SK-N-SH (cell line): ENCODE measurements around the gene NTM. TPM values are rescaled to one million over a fixed set of nuclear protein-coding genes. Genes with fewer than 3 reads are reported as not detected.

Source experiments
- CTCF ChIA-PET: fragments of 300-600, 350-600 bp; formaldehyde crosslinking; extraction: SDS; loops from one replicate; lab custom pipeline; 2021; lab: Yijun Ruan, JAX
- POLR2A ChIA-PET: fragments of 350-600 bp; sonication (Branson Sonifier 250); formaldehyde crosslinking; extraction: SDS; loops from one replicate; lab custom pipeline; 2020; ENCODE audit warnings: antibody characterized with exemption, inconsistent platforms; lab: Yijun Ruan, JAX
- DNase-seq: peaks from one replicate; pipeline ENCODE4 v3.0.0; 2012
- H2AFZ ChIP-seq: fragments of 200-600 bp; sonication (generic); 2 replicates; pipeline ENCODE4 v1.8.1; 2016; ENCODE audit warnings: antibody characterized with exemption, mild to moderate bottlenecking, low read depth
- H3F3A ChIP-seq: fragments of 200-600 bp; sonication (generic); replicated peaks from 2 replicates; pipeline ENCODE3; 2016; ENCODE audit warnings: antibody characterized with exemption, mild to moderate bottlenecking; ENCODE audit not compliant: insufficient read depth
- H3K27ac ChIP-seq, 2 experiments: fragments of 200-500 bp in 1 of 2; fragments of 200-600 bp in 1 of 2; sonication (Bioruptor generic) in 1 of 2; sonication (generic), shearing (Covaris generic) in 1 of 2; 2 replicates each; pipeline versions ENCODE4 v1.5.1 to v1.6.1; 2014 to 2016; ENCODE audit warnings: low read depth in 2 of 2, inconsistent platforms in 1 of 2, low read length in 1 of 2, mild to moderate bottlenecking in 1 of 2, mixed read lengths in 1 of 2
- H3K27me3 ChIP-seq: fragments of 200-600 bp; sonication (generic), shearing (Covaris generic); 2 replicates; pipeline ENCODE4 v1.6.1; 2016; ENCODE audit warnings: mixed run types; ENCODE audit not compliant: insufficient read depth
- H3K36me3 ChIP-seq, 2 experiments: fragments of 200-500 bp in 1 of 2; fragments of 200-600 bp in 1 of 2; sonication (Bioruptor generic) in 1 of 2; sonication (generic) in 1 of 2; replicated peaks in 1 of 2; 2 replicates each; pipeline versions ENCODE3 to v1.5.1; 2014 to 2016; ENCODE audit warnings: low read length in 1 of 2, mild to moderate bottlenecking in 1 of 2; ENCODE audit not compliant: insufficient read depth in 2 of 2, control insufficient read depth in 1 of 2
- H3K4me1 ChIP-seq, 2 experiments: fragments of 200-500 bp in 1 of 2; fragments of 200-600 bp in 1 of 2; sonication (Bioruptor generic) in 1 of 2; sonication (generic), shearing (Covaris generic) in 1 of 2; 2 replicates each; pipeline versions ENCODE4 v1.5.1 to v1.6.1; 2014 to 2016; ENCODE audit warnings: low read depth in 1 of 2, low read length in 1 of 2, mixed run types in 1 of 2; ENCODE audit not compliant: insufficient read depth in 2 of 2, control insufficient read depth in 1 of 2
- H3K4me2 ChIP-seq: fragments of 200-600 bp; sonication (generic), shearing (Covaris generic); 2 replicates; pipeline ENCODE4 v1.6.1; 2017; ENCODE audit warnings: mixed run types
- H3K4me3 ChIP-seq, 2 experiments: fragments of 200-500 bp in 1 of 2; fragments of 200-600 bp in 1 of 2; sonication (Bioruptor generic) in 1 of 2; sonication (generic), shearing (Covaris generic) in 1 of 2; 2 replicates each; pipeline versions ENCODE4 v1.5.1 to v1.8.1; 2014 to 2016; ENCODE audit warnings: low read depth in 2 of 2, inconsistent platforms in 1 of 2, low read length in 1 of 2, mild to moderate bottlenecking in 1 of 2, mixed read lengths in 1 of 2, moderate library complexity in 1 of 2
- H3K79me2 ChIP-seq: fragments of 200-600 bp; sonication (generic); 2 replicates; pipeline ENCODE4 v1.8.1; 2017; ENCODE audit warnings: mild to moderate bottlenecking; ENCODE audit not compliant: insufficient read depth
- H3K9ac ChIP-seq: fragments of 200-600 bp; sonication (generic); 2 replicates; pipeline ENCODE4 v1.6.1; 2017; ENCODE audit warnings: mixed run types
- H3K9me2 ChIP-seq: fragments of 200-600 bp; sonication (generic); 2 replicates; pipeline ENCODE4 v1.6.1; 2017; ENCODE audit warnings: mixed run types
- H3K9me3 ChIP-seq: fragments of 200-600 bp; sonication (generic); 2 replicates; pipeline ENCODE4 v1.6.1; 2017; ENCODE audit warnings: mixed run types, mild to moderate bottlenecking, moderate library complexity
- H4K20me1 ChIP-seq: fragments of 200-600 bp; sonication (generic); 2 replicates; pipeline ENCODE4 v1.6.1; 2017; ENCODE audit warnings: mild to moderate bottlenecking, mixed run types; ENCODE audit not compliant: insufficient read depth
- EP300 ChIP-seq, 2 experiments: IDR thresholded peaks; 2 replicates each; pipeline versions ENCODE4 v1.4.0 to v1.6.1; 2012; ENCODE audit warnings: borderline replicate concordance in 1 of 2, low read depth in 1 of 2, low read length in 1 of 2
- EZH2phosphoT487 ChIP-seq: fragments of 200-600 bp; sonication (generic); IDR thresholded peaks from 2 replicates; pipeline ENCODE4 v1.6.1; 2017; ENCODE audit warnings: low read depth, mixed run types, mild to moderate bottlenecking, antibody characterized with exemption, moderate library complexity, borderline replicate concordance
- FOSL2 ChIP-seq: IDR thresholded peaks from 2 replicates; pipeline ENCODE4 v1.4.0; 2012; ENCODE audit warnings: low read depth, mild to moderate bottlenecking, moderate library complexity, borderline replicate concordance
- GABPA ChIP-seq: IDR thresholded peaks from 2 replicates; pipeline ENCODE4 v1.4.0; 2012; ENCODE audit warnings: low read depth, mild to moderate bottlenecking
- GATA2 ChIP-seq: sonication (generic); formaldehyde crosslinking; IDR thresholded peaks from 2 replicates; pipeline ENCODE4 v1.5.0; 2020; ENCODE audit warnings: mild to moderate bottlenecking, missing genetic modification reagents
- JUND ChIP-seq: IDR thresholded peaks from 2 replicates; pipeline ENCODE4 v1.4.0; 2012
- MEF2A ChIP-seq: IDR thresholded peaks from 2 replicates; pipeline ENCODE4 v1.4.0; 2012; ENCODE audit warnings: low read depth, borderline replicate concordance
- NFIC ChIP-seq: IDR thresholded peaks from 2 replicates; pipeline ENCODE4 v1.4.0; 2012; ENCODE audit warnings: borderline replicate concordance
- RCOR1 ChIP-seq: fragments of 150-350 bp; IDR thresholded peaks from 2 replicates; pipeline ENCODE4 v1.6.1; 2017; ENCODE audit warnings: antibody characterized with exemption, low read length
- RFX5 ChIP-seq: IDR thresholded peaks from 2 replicates; pipeline ENCODE4 v1.6.1; 2012; ENCODE audit warnings: mild to moderate bottlenecking, improper control_type of control experiment, low read length
- TAF1 ChIP-seq: IDR thresholded peaks from 2 replicates; pipeline ENCODE4 v1.6.1; 2012; ENCODE audit warnings: low read depth, mild to moderate bottlenecking, low read length, moderate library complexity, borderline replicate concordance
- TCF12 ChIP-seq: IDR thresholded peaks from 2 replicates; pipeline ENCODE4 v1.4.0; 2012
- TEAD4 ChIP-seq: IDR thresholded peaks from 2 replicates; pipeline ENCODE4 v1.4.0; 2012; ENCODE audit warnings: mild to moderate bottlenecking, borderline replicate concordance; ENCODE audit not compliant: insufficient read depth
- WGBS: methylation state at CpG from one replicate; pipeline ENCODE4 v1.1.6; 2017; ENCODE audit warnings: low lambda C conversion rate; 5-methylcytosine and 5-hydroxymethylcytosine counted together
- polyA plus RNA-seq, 3 experiments: library from polyadenylated mRNA; depleted of rRNA; stranded (reverse); fragments of >200 nt; gene quantifications; 2 replicates each; pipeline ENCODE4 v1.2.3, GENCODE V29; 2012
- TF ChIP-seq, protein P1 (sequence below): fragments of 200-600 bp; sonication (generic); IDR thresholded peaks from 2 replicates; pipeline ENCODE4 v1.6.1; 2017; ENCODE audit warnings: antibody characterized with exemption, mild to moderate bottlenecking, moderate library complexity
- TF ChIP-seq, protein P2 (sequence below): IDR thresholded peaks from 2 replicates; pipeline ENCODE4 v1.6.1; 2012; ENCODE audit warnings: mild to moderate bottlenecking, low read depth, low read length, moderate library complexity
- TF ChIP-seq, protein P3 (sequence below): IDR thresholded peaks from 2 replicates; pipeline ENCODE4 v1.4.0; 2012; ENCODE audit warnings: low read depth
- TF ChIP-seq, protein P4 (sequence below): IDR thresholded peaks from 2 replicates; pipeline ENCODE4 v1.4.0; 2012; ENCODE audit warnings: low read depth, borderline replicate concordance
- TF ChIP-seq, protein P5 (sequence below): fragments of 150-350 bp; IDR thresholded peaks from 2 replicates; pipeline ENCODE4 v1.6.1; 2017; ENCODE audit warnings: antibody characterized with exemption, low read length, low read depth, borderline replicate concordance

Gene NTM
- polyA plus RNA-seq, 1 of the 3 experiments (the other 2 are of a cell fraction) = 20.0 TPM

DNA sequence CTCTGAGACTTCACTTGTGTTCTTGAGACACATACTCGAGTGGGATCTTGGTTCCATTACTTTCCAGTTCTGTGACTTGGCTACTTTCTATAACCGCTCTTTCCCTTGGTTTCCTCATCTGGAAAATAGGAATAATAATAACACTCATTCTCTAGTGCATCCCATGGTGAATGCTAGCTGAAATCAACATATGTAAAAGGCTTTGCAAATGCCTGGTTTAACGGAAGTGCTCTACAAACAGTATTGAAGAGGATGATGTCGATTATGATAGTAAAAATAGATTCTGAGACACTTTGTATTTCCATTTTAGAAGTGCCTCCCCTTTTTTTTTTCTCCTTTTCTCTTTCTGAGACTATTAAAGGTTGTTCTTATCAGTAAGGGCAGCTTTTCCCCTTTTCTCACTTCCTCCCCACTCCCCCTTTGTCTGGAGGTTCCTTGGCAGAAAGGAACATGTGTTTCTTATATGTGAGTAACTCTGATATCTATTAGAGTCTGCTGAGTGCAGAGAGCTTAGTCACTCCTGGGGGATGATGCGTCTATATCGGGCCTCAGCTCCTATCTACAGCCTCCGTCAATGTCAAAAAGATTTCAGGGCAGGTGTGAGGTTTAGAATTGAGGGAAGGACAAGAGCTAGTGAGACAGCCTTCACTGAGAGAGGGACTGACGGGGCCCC lies 489.3 kb downstream of the NTM start (continued):
- TF ChIP-seq, protein P1, sequence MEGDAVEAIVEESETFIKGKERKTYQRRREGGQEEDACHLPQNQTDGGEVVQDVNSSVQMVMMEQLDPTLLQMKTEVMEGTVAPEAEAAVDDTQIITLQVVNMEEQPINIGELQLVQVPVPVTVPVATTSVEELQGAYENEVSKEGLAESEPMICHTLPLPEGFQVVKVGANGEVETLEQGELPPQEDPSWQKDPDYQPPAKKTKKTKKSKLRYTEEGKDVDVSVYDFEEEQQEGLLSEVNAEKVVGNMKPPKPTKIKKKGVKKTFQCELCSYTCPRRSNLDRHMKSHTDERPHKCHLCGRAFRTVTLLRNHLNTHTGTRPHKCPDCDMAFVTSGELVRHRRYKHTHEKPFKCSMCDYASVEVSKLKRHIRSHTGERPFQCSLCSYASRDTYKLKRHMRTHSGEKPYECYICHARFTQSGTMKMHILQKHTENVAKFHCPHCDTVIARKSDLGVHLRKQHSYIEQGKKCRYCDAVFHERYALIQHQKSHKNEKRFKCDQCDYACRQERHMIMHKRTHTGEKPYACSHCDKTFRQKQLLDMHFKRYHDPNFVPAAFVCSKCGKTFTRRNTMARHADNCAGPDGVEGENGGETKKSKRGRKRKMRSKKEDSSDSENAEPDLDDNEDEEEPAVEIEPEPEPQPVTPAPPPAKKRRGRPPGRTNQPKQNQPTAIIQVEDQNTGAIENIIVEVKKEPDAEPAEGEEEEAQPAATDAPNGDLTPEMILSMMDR = no peak
- TF ChIP-seq TAF1 = no peak
- TF ChIP-seq MEF2A = no peak
- no peak for TF ChIP-seq RFX5
- TF ChIP-seq, protein P2, sequence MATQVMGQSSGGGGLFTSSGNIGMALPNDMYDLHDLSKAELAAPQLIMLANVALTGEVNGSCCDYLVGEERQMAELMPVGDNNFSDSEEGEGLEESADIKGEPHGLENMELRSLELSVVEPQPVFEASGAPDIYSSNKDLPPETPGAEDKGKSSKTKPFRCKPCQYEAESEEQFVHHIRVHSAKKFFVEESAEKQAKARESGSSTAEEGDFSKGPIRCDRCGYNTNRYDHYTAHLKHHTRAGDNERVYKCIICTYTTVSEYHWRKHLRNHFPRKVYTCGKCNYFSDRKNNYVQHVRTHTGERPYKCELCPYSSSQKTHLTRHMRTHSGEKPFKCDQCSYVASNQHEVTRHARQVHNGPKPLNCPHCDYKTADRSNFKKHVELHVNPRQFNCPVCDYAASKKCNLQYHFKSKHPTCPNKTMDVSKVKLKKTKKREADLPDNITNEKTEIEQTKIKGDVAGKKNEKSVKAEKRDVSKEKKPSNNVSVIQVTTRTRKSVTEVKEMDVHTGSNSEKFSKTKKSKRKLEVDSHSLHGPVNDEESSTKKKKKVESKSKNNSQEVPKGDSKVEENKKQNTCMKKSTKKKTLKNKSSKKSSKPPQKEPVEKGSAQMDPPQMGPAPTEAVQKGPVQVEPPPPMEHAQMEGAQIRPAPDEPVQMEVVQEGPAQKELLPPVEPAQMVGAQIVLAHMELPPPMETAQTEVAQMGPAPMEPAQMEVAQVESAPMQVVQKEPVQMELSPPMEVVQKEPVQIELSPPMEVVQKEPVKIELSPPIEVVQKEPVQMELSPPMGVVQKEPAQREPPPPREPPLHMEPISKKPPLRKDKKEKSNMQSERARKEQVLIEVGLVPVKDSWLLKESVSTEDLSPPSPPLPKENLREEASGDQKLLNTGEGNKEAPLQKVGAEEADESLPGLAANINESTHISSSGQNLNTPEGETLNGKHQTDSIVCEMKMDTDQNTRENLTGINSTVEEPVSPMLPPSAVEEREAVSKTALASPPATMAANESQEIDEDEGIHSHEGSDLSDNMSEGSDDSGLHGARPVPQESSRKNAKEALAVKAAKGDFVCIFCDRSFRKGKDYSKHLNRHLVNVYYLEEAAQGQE = no peak
- TF ChIP-seq TCF12 = peak; percentile 88
- TF ChIP-seq TEAD4 = no peak
- no peak for TF ChIP-seq RCOR1
- TF ChIP-seq, protein P3, sequence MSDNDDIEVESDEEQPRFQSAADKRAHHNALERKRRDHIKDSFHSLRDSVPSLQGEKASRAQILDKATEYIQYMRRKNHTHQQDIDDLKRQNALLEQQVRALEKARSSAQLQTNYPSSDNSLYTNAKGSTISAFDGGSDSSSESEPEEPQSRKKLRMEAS = peak; percentile 54; the same call in 1 of the 2 replicates
- no peak for TF ChIP-seq GABPA
- TF ChIP-seq, protein P4, sequence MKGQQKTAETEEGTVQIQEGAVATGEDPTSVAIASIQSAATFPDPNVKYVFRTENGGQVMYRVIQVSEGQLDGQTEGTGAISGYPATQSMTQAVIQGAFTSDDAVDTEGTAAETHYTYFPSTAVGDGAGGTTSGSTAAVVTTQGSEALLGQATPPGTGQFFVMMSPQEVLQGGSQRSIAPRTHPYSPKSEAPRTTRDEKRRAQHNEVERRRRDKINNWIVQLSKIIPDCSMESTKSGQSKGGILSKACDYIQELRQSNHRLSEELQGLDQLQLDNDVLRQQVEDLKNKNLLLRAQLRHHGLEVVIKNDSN = no peak
- no peak for TF ChIP-seq GATA2
- TF ChIP-seq EZH2phosphoT487 = no peak
- TF ChIP-seq JUND = no peak; the same call in 1 of the 2 replicates
- TF ChIP-seq, all 33 proteins: peak for 5

DNA sequence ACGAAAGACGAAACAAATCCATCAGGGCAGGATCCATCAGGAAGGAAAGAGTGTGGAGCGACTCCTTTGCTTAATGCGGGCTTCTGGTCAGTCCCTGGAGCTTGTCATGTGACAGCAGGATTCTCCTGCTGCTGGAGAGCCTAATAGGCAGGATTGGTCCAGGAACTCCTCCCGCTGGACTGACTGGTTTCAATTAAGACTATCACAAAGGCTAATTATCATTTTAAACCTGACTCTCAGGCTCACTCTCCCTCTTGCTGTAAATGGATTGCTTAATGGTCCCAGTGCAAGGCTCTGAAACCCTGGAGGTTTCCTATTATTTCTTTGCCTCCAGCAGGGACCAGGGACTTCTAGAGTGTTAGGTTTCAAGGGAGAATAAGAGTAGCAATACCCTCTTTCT lies 493.8 kb downstream of the NTM start:
- Histone ChIP-seq H3K4me1 (peaks cover 10 to 14% of the 10 kb centered on the region in 2 experiments; a peak in 3 of 4 replicates), H4K20me1 (no peaks in the 10 kb centered on the region), H2AFZ (no peak overlapping the region), H3F3A (peaks cover 4% of the 10 kb centered on the region), H3K4me2 (no peak overlapping the region), H3K27me3 (no peaks in the 10 kb centered on the region), H3K79me2 (no peaks in the 10 kb centered on the region), H3K36me3 (no peaks in the 10 kb centered on the region), H3K4me3 (no peak overlapping the region), H3K27ac (peak overlapping the region in 1 of 2 experiments; percentile 29; a peak in 1 of 4 replicates), H3K9ac (no peak overlapping the region), H3K9me2 (no peaks in the 10 kb centered on the region), H3K9me3 (no peaks in the 10 kb centered on the region)
- ChIA-PET POLR2A (no interaction called here), CTCF (interaction anchor here (1.1 to 1.7 kb wide), 8 partner anchors 11 to 538 kb away, joined by 3 to 9 read pairs (median 6); no protein-coding TSS in a partner anchor)
- WGBS = 62% methylated on average over 5 of the region's 5 CpGs
- peak; percentile 72 for DNase-seq
- TF ChIP-seq NFIC (no peak), RCOR1 (peak; percentile 80), EP300 (IDR thresholded peaks at IDR 0.05; ENCODE audit: borderline replicate concordance in 1 of 2, low read depth in 1 of 2, low read length in 1 of 2) (peak in 1 of 2 experiments; percentile 68; a peak in 1 of 4 replicates), TCF12 (peak; percentile 18; the same call in 1 of the 2 replicates), GATA2 (peak; percentile 61; the same call in 1 of the 2 replicates), MEF2A (no peak), FOSL2 (no peak)
- TF ChIP-seq, protein P3 = no peak
- TF ChIP-seq, protein P4 = peak; percentile 29; the same call in 1 of the 2 replicates
- TF ChIP-seq, protein P5, sequence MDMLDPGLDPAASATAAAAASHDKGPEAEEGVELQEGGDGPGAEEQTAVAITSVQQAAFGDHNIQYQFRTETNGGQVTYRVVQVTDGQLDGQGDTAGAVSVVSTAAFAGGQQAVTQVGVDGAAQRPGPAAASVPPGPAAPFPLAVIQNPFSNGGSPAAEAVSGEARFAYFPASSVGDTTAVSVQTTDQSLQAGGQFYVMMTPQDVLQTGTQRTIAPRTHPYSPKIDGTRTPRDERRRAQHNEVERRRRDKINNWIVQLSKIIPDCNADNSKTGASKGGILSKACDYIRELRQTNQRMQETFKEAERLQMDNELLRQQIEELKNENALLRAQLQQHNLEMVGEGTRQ = no peak
